Right renal cortex interstitium (tissue), 3 donors: ENCODE data around the gene NLGN4X. TPM values are rescaled to one million over a fixed set of nuclear protein-coding genes. Genes with fewer than 3 reads are reported as not detected.

ENCODE experiments used
- DNase-seq, 3 donors: peaks; one replicate each; pipeline ENCODE4 v3.0.0-alpha.2; 2013; ENCODE audit warnings: low read depth in 3 of 3, low spot score in 2 of 3
- polyA plus RNA-seq, 3 donors: library from polyadenylated mRNA; unstranded; fragments of 120-200 nt; gene quantifications; one replicate each; pipeline ENCODE4 v1.2.1, GENCODE V29; 2013; ENCODE audit not compliant: insufficient read length in 3 of 3

Gene NLGN4X
- 10 to 100 TPM; 13.6 to 14.4 (median 13.7) TPM for polyA plus RNA-seq

- no peak for DNase-seq
Observed at GRCh38 chrX:6228720-6229119, at the start of gene NLGN4X. Gene NLGN4X, minus strand, starts transcription at chrX:6228867. Its CDS starts 77,401 bp downstream, at chrX:6151466.

GRCh38 chrX:6266041-6266440, 37.4 kb upstream of the NLGN4X start:
- DNase-seq: no peak

- no peak for DNase-seq
Observed at GRCh38 chrX:6262959-6263358, 34.3 kb upstream of the NLGN4X start.

- no peak for DNase-seq
Observed at GRCh38 chrX:6257025-6257424, 28.4 kb upstream of the NLGN4X start.

- DNase-seq: no peak
Observed at GRCh38 chrX:6244666-6245065, 16.0 kb upstream of the NLGN4X start.

GRCh38 chrX:6238576-6238975, 9.9 kb upstream of the NLGN4X start:
- DNase-seq: no peak

GRCh38 chrX:6227935-6228334, 732 bp downstream of the NLGN4X start:
- DNase-seq: no peak

- no peak for DNase-seq
Observed at GRCh38 chrX:6227453-6227835, 1.2 kb downstream of the NLGN4X start.

GRCh38 chrX:6226596-6227452, 1.8 kb downstream of the NLGN4X start:
- DNase-seq: no peak

- DNase-seq: no peak
Observed at GRCh38 chrX:6225911-6226595, 2.6 kb downstream of the NLGN4X start.

GRCh38 chrX:6225288-6225910, 3.3 kb downstream of the NLGN4X start:
- no peak for DNase-seq

GRCh38 chrX:6223516-6223915, 5.2 kb downstream of the NLGN4X start:
- no peak for DNase-seq

- no peak for DNase-seq
Observed at GRCh38 chrX:6210230-6210629, 18.4 kb downstream of the NLGN4X start.

- DNase-seq: no peak
Observed at GRCh38 chrX:6203462-6204215, 25.0 kb downstream of the NLGN4X start.

- DNase-seq: no peak
Observed at GRCh38 chrX:6199486-6199885, 29.2 kb downstream of the NLGN4X start.

- DNase-seq: no peak
Observed at GRCh38 chrX:6187256-6187655, 41.4 kb downstream of the NLGN4X start.

- peak in 1 of 3 donors; percentile 8 for DNase-seq
Observed at GRCh38 chrX:6184900-6185515, 43.7 kb downstream of the NLGN4X start.

GRCh38 chrX:6175914-6176313, 52.8 kb downstream of the NLGN4X start:
- DNase-seq: no peak

- no peak for DNase-seq
Observed at GRCh38 chrX:6170424-6170823, 58.2 kb downstream of the NLGN4X start.

GRCh38 chrX:6169407-6169806, 59.3 kb downstream of the NLGN4X start:
- DNase-seq: no peak
